Measurements from ENCODE around the gene SSH2. TPM values are rescaled to one million over a fixed set of nuclear protein-coding genes. Genes with fewer than 3 reads are reported as not detected.

Gene SSH2
- total and polyA plus RNA-seq, 9 of the 15 experiments (the other 6 are each of a cell fraction or from before 2014, with no cell fraction given), result 3.9 to 16.1 (median 10.2) TPM

DNA sequence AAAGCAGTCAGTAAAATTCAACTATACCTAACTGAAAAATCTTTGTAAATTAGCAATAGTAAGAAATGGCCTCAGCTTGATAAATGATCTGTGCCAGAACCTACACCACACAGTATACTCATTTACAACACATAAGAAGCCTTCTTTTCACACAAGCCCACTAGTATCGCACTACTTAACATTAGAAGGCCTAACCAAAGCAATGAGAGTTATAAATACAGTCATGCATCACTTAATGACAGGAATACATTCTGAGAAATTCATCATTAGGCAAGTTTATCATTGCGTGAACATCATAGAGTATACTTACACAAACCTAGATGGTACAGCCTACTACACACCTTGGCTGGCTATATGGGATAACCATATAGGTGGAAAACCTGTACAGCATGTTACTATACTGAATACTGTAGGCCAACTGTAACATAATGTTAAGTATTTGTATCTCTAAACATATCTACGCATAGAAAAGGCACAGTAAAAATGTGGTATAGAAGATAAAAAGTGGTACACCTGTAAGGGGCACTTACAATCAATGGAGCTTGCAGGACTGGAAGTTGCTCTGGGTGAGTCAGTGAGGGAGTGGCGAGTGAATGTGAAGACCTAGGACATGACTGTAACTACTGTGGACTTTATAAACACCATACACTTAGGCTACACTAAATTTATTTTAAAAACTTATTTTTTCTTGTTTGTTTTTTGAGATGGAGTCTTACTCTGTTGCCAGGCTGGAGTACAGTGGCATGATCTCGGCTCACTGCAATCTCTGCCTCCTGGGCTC is 180.8 kb downstream of the SSH2 start:
- Histone ChIP-seq H3K4me1 (replicated peaks in 1 of 2; ENCODE audit: control insufficient read depth in 2 of 2, insufficient read depth in 2 of 2, low read length in 2 of 2) (peaks cover 0 to 1% of the 10 kb centered on the region in 2 experiments; a peak in 1 of 5 replicates), H2AFZ (ENCODE audit: low read depth, low read length) (no peak overlapping the region), H3K9ac (ENCODE audit: insufficient read depth in 1 of 2, low read depth in 2 of 2, low read length in 2 of 2) (no peak overlapping the region), H3K9me1 (ENCODE audit: control insufficient read depth, insufficient read depth, low read length) (no peaks in the 10 kb centered on the region), H4K20me1 (replicated peaks; ENCODE audit: control insufficient read depth, insufficient read depth, low read length) (no peaks in the 10 kb centered on the region), H3K27me3 (ENCODE audit: control insufficient read depth in 2 of 2, insufficient read depth in 2 of 2, low read length in 2 of 2) (no peaks in the 10 kb centered on the region), H3K79me2 (ENCODE audit: control insufficient read depth, insufficient read depth, low read length) (no peaks in the 10 kb centered on the region), H3K36me3 (ENCODE audit: control insufficient read depth, insufficient read depth, low read length) (no peaks in the 10 kb centered on the region), H3K27ac (ENCODE audit: extremely low read depth, low read depth, low read length) (no peak overlapping the region), H3K4me3 (no peak overlapping the region), H3K4me2 (ENCODE audit: insufficient read depth, low read length) (no peak overlapping the region), H3K9me3 (replicated peaks; ENCODE audit: control insufficient read depth, insufficient read depth, low read depth, low read length) (no peaks in the 10 kb centered on the region)
- ATAC-seq, result no peak
- DNase-seq (ENCODE audit: extremely low read depth in 1 of 4, low spot score in 3 of 4), result no peak
- POLR2A ChIA-PET, result no interaction called here
- intact Hi-C loops (cut with micrococcal nuclease) (no loop called here), in situ Hi-C loops (cut with MboI) (no loop called here)
- WGBS (ENCODE audit: insufficient coverage, low coverage, missing lambda C conversion rate), result 64% methylated on average over 5 of the region's 5 CpGs
- no peak for FAIRE-seq
- CTCF ChIA-PET (ENCODE audit: low intra/inter-chr PET ratio), result no interaction called here
- TF ChIP-seq, protein P1, sequence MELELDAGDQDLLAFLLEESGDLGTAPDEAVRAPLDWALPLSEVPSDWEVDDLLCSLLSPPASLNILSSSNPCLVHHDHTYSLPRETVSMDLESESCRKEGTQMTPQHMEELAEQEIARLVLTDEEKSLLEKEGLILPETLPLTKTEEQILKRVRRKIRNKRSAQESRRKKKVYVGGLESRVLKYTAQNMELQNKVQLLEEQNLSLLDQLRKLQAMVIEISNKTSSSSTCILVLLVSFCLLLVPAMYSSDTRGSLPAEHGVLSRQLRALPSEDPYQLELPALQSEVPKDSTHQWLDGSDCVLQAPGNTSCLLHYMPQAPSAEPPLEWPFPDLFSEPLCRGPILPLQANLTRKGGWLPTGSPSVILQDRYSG (tag; conservative IDR thresholded peaks at IDR 0.05; ENCODE audit: low read depth), result no peak
- no TSS peak for BruUV-seq (replicated peaks)

DNA sequence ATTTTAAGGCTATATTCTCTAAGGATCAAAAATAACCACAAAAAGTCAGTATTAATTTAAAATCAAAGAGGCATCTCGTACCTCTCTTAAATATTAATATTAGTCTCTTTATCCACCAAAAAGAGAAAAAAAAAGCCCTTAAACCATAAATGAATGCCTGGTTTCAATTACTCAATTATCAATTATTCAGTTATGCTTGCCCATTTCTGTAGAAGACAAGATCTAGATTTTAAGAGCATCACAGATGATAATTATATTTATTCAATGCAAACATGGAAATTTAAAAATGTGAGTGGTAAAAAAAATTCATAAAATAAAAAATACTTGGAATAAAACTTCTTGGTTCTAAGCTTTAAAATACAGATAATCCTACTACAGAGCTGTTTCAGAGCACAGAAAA is 181.6 kb downstream of the SSH2 start:
- Histone ChIP-seq H3K4me2 (ENCODE audit: insufficient read depth, low read length) (no peak overlapping the region), H3K36me3 (ENCODE audit: control insufficient read depth, insufficient read depth, low read length) (no peaks in the 10 kb centered on the region), H3K4me3 (no peak overlapping the region), H3K27ac (ENCODE audit: extremely low read depth, low read depth, low read length) (no peak overlapping the region), H3K4me1 (replicated peaks in 1 of 2; ENCODE audit: control insufficient read depth in 2 of 2, insufficient read depth in 2 of 2, low read length in 2 of 2) (peaks cover 0 to 4% of the 10 kb centered on the region in 2 experiments; a peak in 2 of 5 replicates), H2AFZ (ENCODE audit: low read depth, low read length) (no peak overlapping the region), H3K79me2 (ENCODE audit: control insufficient read depth, insufficient read depth, low read length) (no peaks in the 10 kb centered on the region), H4K20me1 (replicated peaks; ENCODE audit: control insufficient read depth, insufficient read depth, low read length) (no peaks in the 10 kb centered on the region), H3K9me1 (ENCODE audit: control insufficient read depth, insufficient read depth, low read length) (no peaks in the 10 kb centered on the region), H3K9ac (ENCODE audit: insufficient read depth in 1 of 2, low read depth in 2 of 2, low read length in 2 of 2) (no peak overlapping the region), H3K27me3 (ENCODE audit: control insufficient read depth in 2 of 2, insufficient read depth in 2 of 2, low read length in 2 of 2) (no peaks in the 10 kb centered on the region), H3K9me3 (replicated peaks; ENCODE audit: control insufficient read depth, insufficient read depth, low read depth, low read length) (no peaks in the 10 kb centered on the region)
- no peak for ATAC-seq
- WGBS (ENCODE audit: insufficient coverage, low coverage, missing lambda C conversion rate), result 43% methylated on average over 1 of the region's 1 CpG
- CTCF ChIA-PET (ENCODE audit: low intra/inter-chr PET ratio), result no interaction called here
- POLR2A ChIA-PET, result no interaction called here
- intact Hi-C loops (cut with micrococcal nuclease), result no loop called here
- DNase-seq (ENCODE audit: extremely low read depth in 1 of 4, low spot score in 3 of 4), result no peak
- in situ Hi-C loops (cut with MboI), result no loop called here
- no peak for FAIRE-seq
- BruUV-seq (replicated peaks), result no TSS peak
- TF ChIP-seq, protein P2, sequence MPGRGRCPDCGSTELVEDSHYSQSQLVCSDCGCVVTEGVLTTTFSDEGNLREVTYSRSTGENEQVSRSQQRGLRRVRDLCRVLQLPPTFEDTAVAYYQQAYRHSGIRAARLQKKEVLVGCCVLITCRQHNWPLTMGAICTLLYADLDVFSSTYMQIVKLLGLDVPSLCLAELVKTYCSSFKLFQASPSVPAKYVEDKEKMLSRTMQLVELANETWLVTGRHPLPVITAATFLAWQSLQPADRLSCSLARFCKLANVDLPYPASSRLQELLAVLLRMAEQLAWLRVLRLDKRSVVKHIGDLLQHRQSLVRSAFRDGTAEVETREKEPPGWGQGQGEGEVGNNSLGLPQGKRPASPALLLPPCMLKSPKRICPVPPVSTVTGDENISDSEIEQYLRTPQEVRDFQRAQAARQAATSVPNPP (IDR thresholded peaks at IDR 0.05; ENCODE audit: borderline replicate concordance, insufficient read depth, insufficient read length), result no peak
- TF ChIP-seq ZNF232 (CRISPR knock-in tag; IDR thresholded peaks at IDR 0.05), result no peak
- TF ChIP-seq MCM2 (IDR thresholded peaks at IDR 0.05; ENCODE audit: low read depth), result no peak
- no peak for TF ChIP-seq HCFC1 (IDR thresholded peaks at IDR 0.05; ENCODE audit: low read depth, low read length)
- TF ChIP-seq, protein P3, sequence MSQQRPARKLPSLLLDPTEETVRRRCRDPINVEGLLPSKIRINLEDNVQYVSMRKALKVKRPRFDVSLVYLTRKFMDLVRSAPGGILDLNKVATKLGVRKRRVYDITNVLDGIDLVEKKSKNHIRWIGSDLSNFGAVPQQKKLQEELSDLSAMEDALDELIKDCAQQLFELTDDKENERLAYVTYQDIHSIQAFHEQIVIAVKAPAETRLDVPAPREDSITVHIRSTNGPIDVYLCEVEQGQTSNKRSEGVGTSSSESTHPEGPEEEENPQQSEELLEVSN (IDR thresholded peaks at IDR 0.05; ENCODE audit: borderline replicate concordance in 1 of 2, extremely low read depth in 1 of 2, insufficient read depth in 1 of 2, insufficient read length in 1 of 2, low read depth in 1 of 2, low read length in 1 of 2, poor library complexity in 1 of 2, severe bottlenecking in 1 of 2), result no peak
- no peak for TF ChIP-seq ZBTB8A (IDR thresholded peaks at IDR 0.05; ENCODE audit: partially characterized antibody)
- TF ChIP-seq, protein P4, sequence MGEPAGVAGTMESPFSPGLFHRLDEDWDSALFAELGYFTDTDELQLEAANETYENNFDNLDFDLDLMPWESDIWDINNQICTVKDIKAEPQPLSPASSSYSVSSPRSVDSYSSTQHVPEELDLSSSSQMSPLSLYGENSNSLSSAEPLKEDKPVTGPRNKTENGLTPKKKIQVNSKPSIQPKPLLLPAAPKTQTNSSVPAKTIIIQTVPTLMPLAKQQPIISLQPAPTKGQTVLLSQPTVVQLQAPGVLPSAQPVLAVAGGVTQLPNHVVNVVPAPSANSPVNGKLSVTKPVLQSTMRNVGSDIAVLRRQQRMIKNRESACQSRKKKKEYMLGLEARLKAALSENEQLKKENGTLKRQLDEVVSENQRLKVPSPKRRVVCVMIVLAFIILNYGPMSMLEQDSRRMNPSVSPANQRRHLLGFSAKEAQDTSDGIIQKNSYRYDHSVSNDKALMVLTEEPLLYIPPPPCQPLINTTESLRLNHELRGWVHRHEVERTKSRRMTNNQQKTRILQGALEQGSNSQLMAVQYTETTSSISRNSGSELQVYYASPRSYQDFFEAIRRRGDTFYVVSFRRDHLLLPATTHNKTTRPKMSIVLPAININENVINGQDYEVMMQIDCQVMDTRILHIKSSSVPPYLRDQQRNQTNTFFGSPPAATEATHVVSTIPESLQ (CRISPR knock-in tag; IDR thresholded peaks at IDR 0.05), result no peak
